Epithelial cell of prostate (primary cell): Measurements from ENCODE around the gene CERS6.

Experiments used
- DNase-seq: peaks from one replicate; pipeline ENCODE4 v3.0.0-alpha.2; 2011; ENCODE audit warnings: low read depth, low spot score
- H3K27ac ChIP-seq: fragments of 450-650 bp; 2 replicates; pipeline ENCODE4 v1.5.1; 2017; ENCODE audit warnings: mild to moderate bottlenecking

The CERS6 gene

GRCh38 chr2:168526641-168527040 is 70.6 kb downstream of the CERS6 start:
- DNase-seq = no peak
- peak overlapping the region; percentile 75 for H3K27ac ChIP-seq

- DNase-seq = no peak
- H3K27ac ChIP-seq = peak overlapping the region; percentile 75
Measured at GRCh38 chr2:168528016-168528415, 71.9 kb downstream of the CERS6 start.

DNA sequence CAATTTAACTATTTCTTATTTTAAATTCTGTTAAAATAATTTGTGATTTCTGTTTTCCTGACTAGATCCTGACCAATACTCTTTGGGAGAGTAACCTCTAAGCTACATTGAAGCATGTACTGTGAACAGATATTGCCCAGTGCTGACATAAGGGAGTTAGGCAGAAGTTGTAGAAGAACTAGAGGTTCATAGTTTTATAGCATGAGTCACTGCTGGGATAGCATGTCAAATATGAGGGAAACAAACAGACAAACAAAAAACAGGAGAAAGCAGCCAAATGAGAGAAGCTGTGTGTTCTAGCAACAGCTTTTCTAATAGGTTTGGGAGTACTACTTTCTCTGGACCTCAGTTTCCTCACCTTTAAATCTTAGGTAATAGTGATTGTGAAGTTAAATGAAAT is 72.4 kb downstream of the CERS6 start:
- no peak for DNase-seq
- peak overlapping the region; percentile 75 for H3K27ac ChIP-seq

- no peak for DNase-seq
- peak overlapping the region; percentile 75 for H3K27ac ChIP-seq
Measured at GRCh38 chr2:168529054-168529833, 73.2 kb downstream of the CERS6 start.

- no peak for DNase-seq
Measured at GRCh38 chr2:168529900-168530561, 74.0 kb downstream of the CERS6 start.

DNA sequence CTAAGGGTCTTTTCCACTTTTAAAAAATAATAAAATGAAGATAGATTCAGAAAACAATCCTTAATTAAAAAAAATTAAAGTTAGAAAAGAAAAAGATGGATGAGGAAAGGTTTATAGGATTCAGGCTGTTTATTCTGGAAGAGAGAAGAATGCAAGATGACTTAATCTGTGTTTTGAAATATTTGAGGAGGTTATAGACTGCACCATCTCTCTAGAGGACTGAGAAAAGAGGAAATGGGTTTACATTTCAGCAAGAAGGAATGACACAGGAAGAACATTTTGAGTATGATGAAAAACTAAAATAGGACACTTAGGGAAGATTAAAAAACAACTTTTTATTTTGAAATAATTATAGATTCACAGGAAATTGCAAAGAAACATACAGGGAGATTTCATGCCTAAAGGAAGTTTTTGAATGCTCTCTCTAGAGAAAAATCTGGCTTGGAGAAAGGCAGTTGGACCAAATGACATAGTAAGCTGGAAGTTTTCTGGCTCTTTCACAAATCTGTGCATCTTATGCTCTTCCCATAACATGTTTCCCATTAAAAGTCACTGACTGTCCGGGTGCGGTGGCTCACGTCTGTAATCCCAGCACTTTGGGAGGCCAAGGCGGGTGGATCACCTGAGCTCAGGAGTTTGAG is 75.0 kb downstream of the CERS6 start:
- no peak for DNase-seq
- peak overlapping the region; percentile 75 for H3K27ac ChIP-seq

More at GRCh38 chr2:168529900-168530561, 74.0 kb downstream of the CERS6 start:
- H3K27ac ChIP-seq = peak overlapping the region; percentile 75

DNA sequence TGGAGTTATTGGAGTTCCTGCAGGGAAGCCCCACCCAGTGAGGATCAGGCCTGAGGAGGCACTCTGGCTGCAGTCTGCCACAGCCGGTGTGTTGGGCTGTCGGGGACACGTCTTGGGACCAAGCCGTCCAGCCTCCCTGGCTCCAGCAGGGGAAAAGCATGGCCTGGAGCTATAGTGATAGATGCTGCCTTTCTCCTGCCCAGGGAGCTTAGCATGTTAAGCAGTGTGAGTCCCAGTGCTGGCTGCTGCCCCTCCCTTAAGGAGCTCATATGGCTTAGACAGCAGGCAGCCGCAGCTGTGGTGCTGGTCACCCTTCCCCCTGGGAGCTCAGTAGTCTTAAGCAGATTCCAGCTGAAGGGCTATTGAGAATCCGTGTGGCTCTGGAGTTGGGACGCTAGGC is 78.9 kb downstream of the CERS6 start:
- no peak overlapping the region for H3K27ac ChIP-seq
- no peak for DNase-seq

DNA sequence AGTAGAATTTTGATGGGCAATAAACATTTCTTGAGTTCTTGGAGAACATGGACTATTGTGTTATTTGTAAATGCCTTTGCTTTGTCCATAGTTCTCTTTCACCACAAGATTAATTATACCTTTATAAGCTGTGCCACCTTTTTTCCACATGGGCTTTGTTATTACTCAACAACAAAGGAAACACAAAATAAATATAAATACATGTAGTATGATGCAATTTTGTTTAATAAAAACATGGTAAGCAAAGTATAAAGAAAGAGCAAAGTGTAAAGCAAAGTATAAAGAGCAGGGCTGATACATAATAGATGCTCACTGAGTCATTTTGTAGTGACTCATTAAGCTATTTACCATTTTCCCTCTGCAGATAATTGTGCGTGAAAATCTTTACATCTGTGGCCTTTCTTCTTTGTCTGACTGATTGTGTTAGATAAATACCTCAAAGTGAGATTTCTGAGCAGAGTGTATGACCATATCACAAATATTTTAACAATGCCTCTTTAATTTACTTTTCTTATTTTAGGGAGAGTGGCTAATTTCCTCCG is 80.9 kb downstream of the CERS6 start:
- peak overlapping the region; percentile 60 for H3K27ac ChIP-seq
- no peak for DNase-seq

DNA sequence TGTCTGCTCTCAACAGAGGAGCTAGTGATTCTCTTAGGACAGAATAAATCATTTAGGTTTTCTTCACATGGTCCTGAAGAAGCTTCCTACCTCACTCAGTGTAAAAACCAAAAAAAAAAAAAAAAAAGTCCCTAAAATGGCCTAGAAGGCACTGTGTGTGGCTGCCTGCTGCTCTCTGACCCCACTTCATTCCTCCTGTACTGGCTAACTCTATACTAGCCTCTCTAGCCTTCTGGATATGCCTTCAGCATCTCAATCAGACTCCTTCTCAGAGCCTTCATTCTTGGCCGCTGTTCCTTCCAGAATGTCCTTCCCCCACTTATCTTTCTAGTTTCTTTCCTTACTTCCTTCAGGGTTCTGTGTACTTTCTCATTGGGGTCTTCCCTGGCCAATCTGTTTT is 82.1 kb downstream of the CERS6 start:
- peak overlapping the region; percentile 60 for H3K27ac ChIP-seq
- no peak for DNase-seq

DNA sequence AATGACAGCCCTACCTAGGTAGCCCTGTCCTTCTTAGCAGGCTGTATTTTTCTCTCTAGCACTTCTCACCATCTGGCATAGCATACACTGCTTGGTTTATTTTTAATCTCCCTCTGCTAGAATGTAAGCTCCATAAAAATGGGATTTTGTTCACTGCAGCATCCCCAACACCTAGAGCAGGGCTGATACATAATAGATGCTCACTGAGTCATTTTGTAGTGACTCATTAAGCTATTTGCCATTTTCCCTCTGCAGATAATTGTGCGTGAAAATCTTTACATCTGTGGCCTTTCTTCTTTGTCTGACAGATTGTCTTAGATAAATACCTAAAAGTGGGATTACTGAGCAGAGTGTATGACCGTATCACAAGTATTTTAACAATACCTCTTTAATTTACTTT is 82.5 kb downstream of the CERS6 start:
- no peak for DNase-seq
- peak overlapping the region; percentile 60 for H3K27ac ChIP-seq

- no peak for DNase-seq
- H3K27ac ChIP-seq = no peak overlapping the region
Measured at GRCh38 chr2:168539945-168540344, 83.9 kb downstream of the CERS6 start.

DNA sequence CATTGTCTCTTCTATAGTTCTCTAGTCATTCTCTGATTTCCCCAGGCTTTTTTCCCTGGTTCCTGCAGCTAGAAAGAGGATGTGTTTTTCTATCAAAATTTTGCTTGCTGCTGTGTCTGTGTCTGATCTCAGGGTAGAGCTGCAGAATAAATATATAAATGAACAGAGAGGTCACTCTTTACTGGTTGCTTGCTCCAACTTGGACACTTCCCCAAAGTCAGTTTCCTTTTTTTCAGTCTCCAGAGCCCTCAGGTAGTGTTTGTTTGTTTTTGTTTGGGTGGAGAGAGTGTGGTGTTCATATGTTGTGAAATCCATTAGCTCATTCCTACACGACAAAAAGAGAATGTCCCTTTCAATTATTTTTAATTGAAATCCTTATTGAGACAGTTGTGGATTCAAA is 85.8 kb downstream of the CERS6 start:
- DNase-seq = no peak
- no peak overlapping the region for H3K27ac ChIP-seq

DNA sequence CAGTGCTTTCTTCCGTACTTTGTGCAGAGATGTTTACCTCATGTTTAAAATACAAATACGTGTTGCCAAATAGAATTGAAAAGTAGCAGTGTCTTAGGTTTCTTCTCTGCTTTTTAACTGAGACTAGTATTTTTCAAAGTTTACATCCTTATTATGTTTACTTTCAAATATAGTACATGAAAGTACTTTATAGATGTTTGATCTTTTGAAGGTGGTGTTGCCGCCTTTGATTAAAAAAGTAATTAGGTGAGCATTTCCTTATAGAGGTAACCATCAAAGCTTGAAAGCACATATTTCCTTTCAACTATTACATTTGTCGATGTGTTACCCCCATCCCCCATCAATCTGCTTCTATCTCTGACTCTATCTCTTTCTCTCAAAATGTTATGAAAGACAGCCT is 87.0 kb downstream of the CERS6 start:
- no peak for DNase-seq

GRCh38 chr2:168543935-168544334 is 87.9 kb downstream of the CERS6 start:
- DNase-seq = no peak
- no peak overlapping the region for H3K27ac ChIP-seq

More for the DNA sequence above, 87.0 kb downstream of the CERS6 start:
- no peak overlapping the region for H3K27ac ChIP-seq

DNA sequence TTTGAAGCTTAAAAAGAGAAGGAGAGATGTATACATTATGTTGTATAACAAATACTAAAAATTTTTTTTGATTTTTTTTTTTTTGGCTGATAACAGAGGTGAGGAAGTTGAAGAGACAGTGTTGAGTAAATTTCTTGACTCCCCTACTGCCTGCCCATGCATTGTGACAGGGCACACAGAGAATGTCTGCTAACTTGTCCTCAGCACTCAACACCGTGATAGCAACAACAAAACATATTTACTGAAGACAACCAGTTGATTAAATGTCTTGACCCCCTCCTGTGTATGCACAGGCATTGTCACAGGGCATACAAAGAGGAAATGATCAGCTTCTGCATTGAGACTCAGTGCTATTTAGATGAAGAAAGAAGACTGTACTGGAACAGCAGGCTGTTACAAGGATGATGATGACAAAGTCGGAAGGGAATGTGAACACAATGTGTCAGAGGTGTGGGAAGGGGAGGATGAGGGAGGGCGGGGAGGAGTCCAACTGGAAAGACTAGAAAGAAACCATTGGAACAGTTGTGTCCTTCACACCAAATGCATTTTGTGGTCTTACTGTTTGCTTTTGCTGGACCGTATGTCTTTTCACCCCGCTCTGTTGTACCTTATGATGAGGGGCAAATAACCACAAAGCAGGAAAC is 89.5 kb downstream of the CERS6 start:
- peak overlapping the region; percentile 84 for H3K27ac ChIP-seq
- peak; percentile 88 for DNase-seq

- DNase-seq = no peak
- H3K27ac ChIP-seq = no peak overlapping the region
Measured at GRCh38 chr2:168550670-168551069, 94.6 kb downstream of the CERS6 start.

DNA sequence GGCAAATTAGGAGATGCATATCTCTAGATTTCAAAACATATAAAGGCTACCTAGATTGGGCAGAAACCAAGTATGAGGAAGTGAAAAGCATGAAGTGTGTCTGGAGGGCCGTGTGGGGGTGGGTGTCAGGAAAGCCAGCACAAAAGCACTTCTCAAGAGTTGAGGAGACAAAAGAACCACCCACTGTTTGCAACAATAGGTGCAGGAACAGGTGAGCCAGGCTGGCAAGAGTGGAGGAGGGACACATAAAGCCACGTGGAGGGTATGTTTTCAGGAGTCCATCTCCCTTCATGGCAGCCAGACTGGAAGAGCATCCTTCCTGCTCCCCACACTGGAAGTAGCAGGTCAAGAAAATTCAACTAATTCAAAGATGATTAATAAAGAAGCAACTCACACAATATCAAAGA is 96.4 kb downstream of the CERS6 start:
- no peak overlapping the region for H3K27ac ChIP-seq
- no peak for DNase-seq

- no peak for DNase-seq
- H3K27ac ChIP-seq = no peak overlapping the region
Measured at GRCh38 chr2:168555283-168555682, 99.2 kb downstream of the CERS6 start.

DNA sequence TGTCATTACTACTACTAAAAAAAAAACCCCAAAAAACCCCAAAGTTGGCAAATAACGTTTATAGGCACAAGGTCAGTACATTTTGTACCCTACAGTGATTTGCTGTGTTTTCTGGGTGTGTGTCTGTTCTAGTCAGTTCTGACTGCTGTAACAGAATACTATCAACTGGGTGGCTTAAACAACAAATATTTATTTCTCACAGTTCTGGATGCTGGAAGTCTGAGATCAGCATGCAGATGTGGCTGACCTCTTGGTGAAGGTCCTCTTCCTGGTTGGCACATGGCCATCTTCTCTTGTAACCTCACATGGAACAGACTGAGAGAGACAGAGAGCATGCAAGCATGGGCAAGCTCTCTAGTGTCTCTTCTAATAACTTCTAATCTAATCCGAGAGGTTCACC is 103.1 kb downstream of the CERS6 start:
- H3K27ac ChIP-seq = peak overlapping the region; percentile 11
- DNase-seq = peak; percentile 66

- no peak overlapping the region for H3K27ac ChIP-seq
- DNase-seq = no peak
Measured at GRCh38 chr2:168560817-168561499, 104.9 kb downstream of the CERS6 start.
